Body of pancreas (tissue), 4 donors: ENCODE data around the gene CEP95.

Experiments used
- CTCF ChIP-seq, 7 experiments: fragments of 450-650 bp in 4 of 7; fragments of 200-600 bp in 3 of 7; sonication (generic) in 3 of 7; IDR thresholded peaks; one replicate each; pipeline ENCODE4 v1.5.1; 2016 to 2019; ENCODE audit warnings: antibody characterized with exemption in 7 of 7
- POLR2A ChIP-seq, 3 donors: fragments of 450-650 bp; IDR thresholded peaks; one replicate each; pipeline ENCODE4 v1.6.1; 2016; ENCODE audit warnings: antibody characterized with exemption in 3 of 3, mild to moderate bottlenecking in 2 of 3

GRCh38 chr17:64488301-64488700 lies 18.5 kb upstream of the CEP95 start:
- TF ChIP-seq CTCF (IDR thresholded peaks at IDR 0.05) (no peak), POLR2A (IDR thresholded peaks at IDR 0.05) (no peak)
